ENCODE results near the gene FAM161B.

DNA sequence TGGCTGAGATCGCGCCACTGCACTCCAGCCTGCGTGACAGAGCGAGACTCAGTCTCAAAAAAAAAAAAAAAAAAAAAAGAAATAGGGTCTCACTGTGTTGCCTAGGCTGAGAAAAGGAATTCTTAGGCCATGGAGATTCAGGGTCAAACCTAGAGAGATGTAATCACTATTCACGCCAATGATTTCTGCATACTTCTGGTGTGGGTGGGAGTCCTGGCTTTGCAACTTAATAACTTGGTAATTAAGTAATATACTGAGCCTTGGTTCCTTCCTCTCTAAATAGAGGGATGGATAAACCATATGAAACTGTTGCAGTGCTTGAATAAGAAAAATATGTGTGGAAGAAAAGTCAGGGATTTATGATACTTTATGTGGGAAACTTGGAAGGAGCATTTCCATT, 60.5 kb downstream of the FAM161B start:
- TF ChIP-seq, protein P1, sequence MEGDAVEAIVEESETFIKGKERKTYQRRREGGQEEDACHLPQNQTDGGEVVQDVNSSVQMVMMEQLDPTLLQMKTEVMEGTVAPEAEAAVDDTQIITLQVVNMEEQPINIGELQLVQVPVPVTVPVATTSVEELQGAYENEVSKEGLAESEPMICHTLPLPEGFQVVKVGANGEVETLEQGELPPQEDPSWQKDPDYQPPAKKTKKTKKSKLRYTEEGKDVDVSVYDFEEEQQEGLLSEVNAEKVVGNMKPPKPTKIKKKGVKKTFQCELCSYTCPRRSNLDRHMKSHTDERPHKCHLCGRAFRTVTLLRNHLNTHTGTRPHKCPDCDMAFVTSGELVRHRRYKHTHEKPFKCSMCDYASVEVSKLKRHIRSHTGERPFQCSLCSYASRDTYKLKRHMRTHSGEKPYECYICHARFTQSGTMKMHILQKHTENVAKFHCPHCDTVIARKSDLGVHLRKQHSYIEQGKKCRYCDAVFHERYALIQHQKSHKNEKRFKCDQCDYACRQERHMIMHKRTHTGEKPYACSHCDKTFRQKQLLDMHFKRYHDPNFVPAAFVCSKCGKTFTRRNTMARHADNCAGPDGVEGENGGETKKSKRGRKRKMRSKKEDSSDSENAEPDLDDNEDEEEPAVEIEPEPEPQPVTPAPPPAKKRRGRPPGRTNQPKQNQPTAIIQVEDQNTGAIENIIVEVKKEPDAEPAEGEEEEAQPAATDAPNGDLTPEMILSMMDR (conservative IDR thresholded peaks at IDR 0.05 in 1 of 2, IDR thresholded peaks at IDR 0.05 in 1 of 2; ENCODE audit: extremely low read depth in 1 of 2, insufficient read depth in 1 of 2, low read depth in 1 of 2, low read length in 2 of 2): no peak
- TF ChIP-seq EZH2 (IDR thresholded peaks at IDR 0.05; ENCODE audit: borderline replicate concordance, low read length): no peak
